HPDE6-E6E7 (cell line): ENCODE results near the gene CMTM7.

Experiments used
- DNase-seq: peaks from one replicate; pipeline ENCODE4 v3.0.0; 2011; ENCODE audit warnings: missing footprints; ENCODE audit errors: extremely low spot score

The CMTM7 gene, protein sequence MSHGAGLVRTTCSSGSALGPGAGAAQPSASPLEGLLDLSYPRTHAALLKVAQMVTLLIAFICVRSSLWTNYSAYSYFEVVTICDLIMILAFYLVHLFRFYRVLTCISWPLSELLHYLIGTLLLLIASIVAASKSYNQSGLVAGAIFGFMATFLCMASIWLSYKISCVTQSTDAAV

DNA sequence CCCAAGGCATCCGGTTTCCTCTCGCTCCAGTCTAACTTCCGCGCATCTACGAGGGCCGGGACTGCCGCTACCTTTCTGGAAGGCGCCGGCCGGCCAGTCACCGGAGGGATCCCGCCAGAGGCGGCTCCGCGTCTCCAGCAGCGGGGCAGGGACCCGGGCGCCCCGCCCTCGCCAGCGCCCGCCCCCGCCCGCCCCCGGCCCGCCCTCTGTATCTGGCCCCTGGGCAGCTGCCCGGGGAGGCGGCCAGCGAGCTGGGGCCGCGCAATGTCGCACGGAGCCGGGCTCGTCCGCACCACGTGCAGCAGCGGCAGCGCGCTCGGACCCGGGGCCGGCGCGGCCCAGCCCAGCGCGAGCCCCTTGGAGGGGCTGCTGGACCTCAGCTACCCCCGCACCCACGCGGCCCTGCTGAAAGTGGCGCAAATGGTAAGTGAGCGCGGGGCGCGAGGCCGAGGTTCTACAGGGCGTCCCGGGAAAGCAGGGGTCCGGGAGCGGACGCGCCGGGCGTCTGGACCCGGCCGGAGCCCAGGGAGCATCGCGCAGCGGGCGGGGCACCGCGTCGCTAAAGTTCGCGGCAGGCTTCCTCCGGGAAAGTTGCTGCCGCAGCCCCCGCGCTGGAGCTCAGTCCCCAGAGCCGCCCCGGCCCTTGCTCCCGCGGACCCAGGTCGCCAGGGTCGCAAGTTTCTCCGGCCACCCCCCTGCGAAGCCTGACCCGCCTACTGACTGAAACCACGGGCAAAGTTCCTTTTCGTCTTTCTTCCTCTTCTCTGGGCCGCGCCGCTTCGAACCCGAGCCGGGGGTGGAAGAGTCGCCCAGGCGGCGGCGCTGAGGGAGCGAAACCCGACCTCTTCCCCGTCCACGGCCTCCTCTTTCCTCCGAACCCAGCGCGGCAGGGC is at the start of gene CMTM7:
Gene CMTM7, plus strand, starts transcription at position 211 of the 893 bp plus-strand sequence. Its CDS starts 54 bp downstream, at position 265.
- DNase-seq, result no peak

DNA sequence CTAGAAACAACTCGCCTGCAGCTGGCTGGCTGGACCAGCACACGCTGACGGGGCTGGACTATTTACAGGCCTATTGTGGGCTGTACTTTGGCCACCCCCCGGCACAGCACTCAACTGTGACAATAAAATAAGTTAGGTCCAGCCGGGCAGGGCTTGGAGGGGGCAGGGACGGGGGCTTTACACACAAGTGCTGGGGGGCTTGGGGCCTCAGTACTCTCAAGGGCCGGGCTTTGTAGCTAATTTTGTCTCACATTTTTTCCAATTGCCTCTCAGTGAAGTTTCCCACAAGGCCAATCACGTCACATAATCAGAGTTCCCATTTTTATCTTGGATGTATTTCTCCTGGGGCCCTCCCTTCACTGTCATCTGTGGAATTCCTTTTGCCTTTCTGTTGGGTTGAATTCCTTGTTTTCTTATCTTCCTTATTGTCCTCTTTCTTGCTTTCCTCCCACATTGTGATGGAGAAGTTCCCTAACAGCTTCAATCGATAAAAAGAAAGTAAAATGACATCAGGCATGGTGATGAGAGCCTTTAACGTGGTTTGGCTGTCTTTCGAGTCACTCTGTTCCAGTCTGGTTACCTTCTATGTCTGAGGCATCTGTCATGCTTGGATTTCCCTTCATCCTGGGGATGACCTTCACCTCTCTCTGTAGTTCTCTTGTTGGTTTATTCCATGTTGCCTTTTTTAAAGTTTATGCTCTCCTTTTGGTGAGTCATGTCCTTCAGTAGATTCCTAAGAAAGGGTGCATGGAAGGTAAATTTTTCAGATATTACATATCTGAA is 44.1 kb upstream of the CMTM7 start:
- DNase-seq, result no peak

DNA sequence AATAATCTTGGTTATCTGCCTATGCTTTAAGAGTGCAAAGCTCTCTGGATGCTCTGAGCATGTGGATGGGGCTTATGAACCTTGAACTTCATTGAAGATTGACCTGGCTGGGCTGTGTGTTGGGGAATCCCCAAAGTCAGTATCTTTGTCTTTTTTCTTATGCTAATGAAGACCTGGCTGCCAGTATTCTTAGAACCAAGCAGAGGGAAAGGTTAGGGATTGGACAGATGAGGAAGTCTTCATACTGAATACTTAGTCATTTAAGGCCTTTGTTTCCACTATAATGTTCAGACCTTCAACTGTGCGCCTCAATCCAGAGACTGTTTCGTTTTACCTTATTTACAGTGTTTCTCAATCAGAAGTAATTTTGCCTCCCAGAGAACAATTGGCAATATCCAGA is 42.5 kb upstream of the CMTM7 start:
- no peak for DNase-seq

DNA sequence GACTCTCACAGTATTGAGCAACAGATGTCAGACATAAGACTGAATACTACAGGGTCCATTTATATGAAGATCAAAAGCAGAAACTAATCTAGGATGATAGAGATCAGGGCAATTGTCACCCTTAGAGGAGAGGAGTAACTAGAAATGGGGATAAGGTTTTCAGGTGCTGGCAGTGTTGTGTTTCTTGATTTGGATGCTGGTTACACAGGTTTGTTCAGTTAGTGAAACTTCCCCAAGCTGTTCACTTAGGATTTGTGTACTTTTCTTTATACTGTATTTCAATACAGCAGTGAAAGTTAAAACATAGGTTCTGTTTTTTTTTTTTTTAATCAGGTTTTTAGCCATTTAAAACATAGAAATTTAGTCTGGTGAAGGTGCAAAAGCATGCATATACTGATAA is 39.1 kb upstream of the CMTM7 start:
- DNase-seq, result no peak

DNA sequence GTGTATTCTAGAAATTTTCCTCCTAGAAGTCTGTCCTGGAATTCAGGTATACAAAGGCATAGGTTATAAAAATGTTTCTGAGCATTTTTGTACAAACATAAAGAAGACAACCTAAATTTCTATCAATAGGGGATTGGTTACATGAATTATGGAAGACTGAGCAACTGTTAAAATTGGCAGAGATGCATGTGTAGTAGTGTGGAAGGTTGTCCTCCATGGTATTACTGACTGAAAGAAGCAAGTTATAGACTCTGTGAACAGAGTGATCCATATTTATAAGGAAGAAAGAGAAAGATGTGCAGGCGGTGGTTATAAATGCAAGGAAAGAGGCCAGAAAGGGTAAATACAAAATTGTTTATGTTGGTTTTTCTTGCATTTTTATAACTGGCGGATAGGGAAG is 38.3 kb upstream of the CMTM7 start:
- DNase-seq, result no peak

DNA sequence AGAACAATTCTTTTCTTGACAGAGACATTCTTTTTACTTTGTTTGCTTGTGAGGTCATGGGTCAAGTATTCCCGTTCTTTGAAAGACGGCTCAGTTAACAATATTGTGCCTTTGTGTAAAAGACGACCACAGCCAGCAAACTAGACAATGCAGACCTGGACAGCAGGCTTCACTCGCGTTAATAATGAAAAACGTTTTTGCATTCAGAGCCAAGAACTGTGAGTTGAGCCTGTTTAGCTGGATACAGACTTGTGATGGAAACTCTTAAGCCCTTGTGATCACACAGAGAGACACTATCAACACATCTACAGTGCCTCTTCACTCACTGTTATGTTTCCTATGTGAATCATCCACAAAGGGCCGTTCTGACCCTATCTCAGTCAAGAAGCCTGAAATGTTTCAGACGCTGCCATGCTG is 37.3 kb upstream of the CMTM7 start:
- DNase-seq, result no peak

DNA sequence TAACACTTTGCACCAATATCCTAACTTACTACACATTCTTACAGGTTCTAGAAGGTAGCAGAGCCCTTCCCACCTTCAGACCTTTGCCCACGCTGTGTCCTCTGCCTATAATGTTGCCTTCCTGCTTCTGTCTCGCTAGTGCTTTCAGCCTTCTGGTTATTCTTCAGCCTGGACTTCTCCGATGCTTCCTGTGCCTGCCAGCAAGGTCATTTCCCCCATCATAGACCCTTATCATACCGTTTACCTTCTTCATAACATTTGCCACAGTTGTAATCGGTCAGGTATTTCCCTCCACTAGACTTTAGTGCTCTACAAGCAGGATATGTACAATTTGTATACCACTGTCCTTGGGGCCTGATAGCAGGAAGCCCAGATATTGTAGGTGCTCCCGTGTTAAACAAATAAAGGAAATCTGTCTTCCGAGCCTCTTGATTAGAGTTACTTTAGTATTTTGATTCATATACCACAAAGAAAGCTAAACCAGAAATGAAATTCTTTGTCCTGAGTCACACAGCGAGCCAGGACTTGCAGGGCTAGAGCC is 35.8 kb upstream of the CMTM7 start:
- DNase-seq, result no peak

DNA sequence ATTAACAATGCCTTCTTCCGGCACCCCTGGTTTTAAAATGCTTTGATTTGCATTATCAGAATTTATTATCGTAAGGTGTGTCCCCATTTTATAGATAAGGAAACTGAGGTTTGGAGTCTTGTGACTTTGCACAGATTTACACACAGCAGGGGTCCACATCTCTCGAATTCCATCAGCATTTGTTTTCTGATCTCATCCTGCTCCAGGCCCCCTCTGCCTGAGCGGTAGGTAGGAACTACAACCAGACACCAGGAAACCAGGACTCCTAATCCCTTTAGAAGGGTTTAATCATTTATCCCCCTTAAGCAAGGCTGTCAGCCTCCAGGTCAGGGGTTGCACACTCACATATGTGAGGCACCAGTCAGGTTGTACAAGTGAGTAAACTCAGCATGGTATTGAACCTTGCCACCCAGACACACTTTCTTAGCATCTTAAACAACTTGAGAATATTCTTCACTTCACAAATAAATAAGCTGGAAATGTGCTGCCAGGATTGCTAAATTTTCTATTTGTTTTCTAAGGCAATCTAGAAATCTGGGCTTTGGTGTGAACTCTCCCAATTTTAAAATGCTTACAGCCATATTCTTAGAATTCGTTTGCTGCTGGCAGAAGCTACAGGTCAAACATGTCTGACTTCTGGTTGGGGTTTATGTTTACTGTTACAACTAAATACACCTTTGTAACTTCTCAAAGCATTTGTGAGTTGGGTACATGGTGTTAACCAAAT is 31.7 kb upstream of the CMTM7 start:
- DNase-seq, result no peak

DNA sequence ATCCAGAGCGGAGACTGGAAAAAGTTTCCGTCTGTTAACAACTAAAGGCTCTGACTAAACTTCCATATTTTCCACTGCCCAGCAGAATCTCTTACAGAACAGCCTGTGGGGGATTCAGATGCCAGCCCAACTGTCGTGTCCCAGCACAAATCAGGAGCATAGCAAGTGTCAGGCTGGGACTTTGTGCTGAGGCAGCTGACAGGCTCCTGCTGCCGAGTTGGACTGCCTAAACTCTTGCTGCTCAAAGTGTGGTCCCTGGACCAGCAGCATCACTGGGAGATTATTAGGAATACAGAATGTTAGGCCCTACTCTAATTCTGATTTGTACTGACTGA is 31.2 kb upstream of the CMTM7 start:
- no peak for DNase-seq

DNA sequence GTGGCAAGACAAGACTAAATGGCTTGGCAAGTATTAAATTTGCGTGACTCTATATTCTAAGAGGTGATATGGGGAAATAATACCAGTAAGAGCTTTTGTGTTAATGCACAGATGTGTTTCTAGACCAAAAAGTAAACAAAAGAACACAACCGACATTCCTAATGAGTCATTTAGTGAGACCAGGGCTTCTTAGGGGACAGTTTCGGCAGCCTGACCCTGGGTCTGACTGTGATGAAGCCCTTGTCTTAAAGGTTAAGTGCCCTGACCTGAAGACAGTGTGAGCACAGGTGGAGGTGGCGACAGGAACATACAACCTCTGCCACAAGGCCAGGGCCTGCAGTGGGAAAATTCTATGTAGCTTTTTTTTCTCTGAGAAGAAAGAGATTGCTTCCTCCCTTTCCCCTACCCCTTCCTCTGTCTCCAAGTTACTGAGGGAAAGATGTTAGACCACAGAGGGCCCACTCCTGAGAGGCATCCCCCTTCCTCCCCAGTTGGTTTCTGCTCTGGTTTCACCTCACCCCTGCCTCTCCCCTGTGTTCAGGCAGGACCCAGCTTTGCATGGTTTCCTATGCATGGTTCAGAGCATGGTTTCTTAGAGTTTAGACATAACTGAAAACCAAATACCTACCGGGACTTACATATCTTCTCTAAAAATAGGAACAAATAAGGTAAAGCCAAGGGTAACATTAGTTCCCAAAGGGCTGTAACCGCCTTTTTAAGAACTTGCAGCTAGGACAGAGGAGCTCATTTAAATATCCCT is 24.8 kb upstream of the CMTM7 start:
- DNase-seq, result no peak

DNA sequence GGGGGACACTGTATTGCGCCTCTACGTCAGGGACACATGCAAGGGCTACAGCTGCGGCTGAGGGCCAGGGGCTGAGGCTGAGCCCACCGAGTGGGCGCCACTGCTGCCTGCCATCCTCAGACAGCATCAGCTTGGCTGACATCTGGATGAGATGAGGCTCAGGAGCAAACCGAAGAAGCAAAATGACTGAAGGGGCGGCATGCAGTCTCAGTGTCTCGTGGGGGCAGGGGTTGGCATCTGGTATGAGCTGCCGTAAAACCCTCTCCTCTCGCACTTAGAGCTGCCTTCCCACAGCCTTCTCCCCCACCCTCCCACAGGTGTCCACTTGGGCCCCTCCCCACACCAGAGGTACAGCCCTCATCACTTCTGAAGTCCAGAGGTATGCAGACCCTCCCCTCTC is 24.2 kb upstream of the CMTM7 start:
- DNase-seq, result no peak

DNA sequence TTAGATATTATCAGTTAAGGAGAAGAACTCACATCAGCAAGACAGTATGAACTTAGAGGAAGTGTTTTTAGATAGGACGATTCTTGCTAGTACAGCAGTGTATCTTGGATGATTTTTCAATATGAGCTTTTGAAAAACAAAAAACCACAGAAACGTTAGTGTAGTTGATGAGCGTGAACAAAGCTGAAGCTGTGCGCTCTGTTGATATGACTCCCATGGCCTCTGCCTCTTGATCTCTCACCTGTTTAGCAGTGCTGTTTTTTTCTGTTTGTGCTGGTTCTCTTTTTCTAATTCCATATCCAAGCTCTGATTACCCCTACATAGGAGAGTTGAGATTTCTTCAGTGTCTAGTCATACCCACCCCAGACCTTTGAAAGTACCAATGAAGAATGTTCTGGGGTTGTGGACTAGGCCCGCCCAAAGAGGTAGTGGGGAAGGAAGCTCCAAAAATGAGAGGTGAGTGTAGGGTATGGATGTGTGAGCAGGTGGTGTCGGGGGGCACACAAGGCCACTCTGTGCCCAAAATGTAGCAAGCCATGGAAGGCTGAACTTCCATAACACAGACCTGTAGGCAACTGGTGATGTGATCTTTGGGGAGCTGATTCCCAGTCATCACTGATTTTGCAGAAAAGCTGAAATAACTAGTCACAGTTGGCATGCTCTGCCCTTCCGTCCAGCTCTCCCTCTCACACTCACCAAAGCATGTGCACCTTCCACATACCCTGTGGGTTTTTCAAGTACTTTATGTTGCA is 20.0 kb upstream of the CMTM7 start:
- no peak for DNase-seq

DNA sequence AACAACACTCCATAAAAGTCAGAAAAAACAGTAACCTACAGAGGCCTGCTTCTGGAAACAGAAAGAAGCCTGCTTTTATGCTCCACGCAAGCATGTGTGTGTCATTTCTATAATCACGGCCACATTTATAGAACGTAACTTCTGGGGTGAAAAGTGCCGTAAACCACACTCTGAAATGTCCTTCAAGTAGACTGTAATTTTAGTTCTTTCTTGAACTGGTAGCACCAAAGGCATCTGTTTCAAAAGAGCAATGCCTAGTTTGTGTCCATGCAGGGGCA is 19.5 kb upstream of the CMTM7 start:
- DNase-seq, result no peak

DNA sequence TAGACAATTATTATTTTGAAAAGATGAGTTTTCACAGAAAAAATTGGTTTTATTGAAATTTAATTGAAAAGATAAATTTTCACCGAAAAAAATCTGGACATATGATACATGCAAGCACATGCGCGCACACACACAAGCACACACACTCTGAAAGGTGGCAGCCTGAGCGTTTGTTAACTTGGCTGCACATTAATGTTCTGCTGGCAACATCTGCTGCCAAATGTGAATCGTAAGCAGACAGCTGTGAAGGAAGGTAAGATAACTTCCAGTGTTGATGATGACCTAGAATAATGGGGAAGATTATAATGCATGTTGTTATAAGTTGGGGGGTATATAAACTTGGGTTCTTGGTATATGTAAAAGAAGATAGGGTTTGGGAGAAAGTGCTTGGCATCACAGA is 18.4 kb upstream of the CMTM7 start:
- no peak for DNase-seq

DNA sequence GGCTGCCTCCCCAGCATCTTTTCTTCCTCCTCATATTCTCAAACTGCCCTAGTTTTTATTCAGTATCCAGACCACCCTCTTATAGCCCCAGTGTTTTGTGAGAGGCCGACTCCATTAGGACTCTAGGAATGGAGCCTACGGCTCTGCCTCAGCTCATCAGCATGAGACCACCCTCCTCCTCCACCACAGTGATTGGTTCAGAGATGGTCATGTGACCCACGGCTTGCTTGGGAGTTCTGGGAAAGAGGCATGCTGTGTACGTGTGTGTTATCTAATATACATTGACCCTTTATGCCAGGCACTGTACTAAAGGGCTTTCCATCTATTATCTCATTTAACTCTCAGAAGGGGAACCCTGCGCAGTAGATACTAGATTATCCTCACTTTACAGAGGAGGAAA is 17.8 kb upstream of the CMTM7 start:
- no peak for DNase-seq

DNA sequence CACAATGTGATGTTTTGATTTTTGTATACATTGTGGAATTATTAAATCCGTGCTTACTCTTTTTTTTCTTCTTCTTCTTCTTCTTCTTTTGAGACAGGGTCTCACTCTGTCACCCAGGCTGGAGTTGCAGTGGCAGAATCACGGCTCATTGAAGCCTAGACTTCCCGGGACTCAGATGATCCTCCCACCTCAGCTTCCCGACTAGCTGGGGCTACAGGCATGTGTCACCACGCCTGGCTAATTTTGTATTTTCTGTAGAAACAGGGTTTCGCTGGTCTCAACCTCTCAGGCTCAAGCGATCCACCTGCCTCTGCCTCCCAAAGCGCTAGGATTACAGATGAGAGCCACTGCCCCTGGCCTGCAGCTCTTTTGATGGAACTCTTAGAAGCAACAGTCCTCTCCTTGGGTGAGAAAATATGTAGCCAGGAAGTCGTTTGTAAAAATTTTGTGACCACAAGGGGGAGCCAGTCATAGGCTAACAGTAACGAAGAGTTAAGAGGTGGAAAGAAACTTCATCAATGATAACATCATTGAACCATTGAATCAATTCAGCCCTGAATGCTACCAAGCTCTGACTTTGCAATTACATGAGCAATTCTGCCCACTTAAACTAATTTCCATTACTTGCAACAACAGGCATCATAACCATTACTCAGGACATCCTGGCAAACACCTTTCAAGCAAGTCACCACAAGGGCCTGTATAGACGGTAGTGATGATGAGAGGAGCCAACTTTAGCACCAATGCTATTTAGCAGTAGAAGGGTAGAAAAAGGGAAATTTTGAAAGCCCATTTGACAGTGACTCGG is 16.7 kb upstream of the CMTM7 start:
- DNase-seq, result no peak

DNA sequence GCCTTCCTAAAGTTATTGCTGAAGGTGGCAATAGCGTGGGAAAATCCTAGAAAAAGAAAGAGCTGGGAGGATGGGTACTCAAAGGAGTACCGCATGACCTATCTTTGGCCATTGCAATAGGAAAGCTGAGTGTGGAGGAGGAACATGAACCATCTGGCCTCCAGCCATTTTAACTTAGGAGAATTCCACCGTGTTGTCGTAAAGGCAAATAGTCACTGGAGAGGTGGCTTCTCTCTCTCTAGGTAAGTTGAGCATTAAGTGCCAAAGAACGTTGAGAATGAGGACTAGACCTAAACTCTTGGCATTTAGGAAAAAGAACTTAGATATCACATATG is 16.1 kb upstream of the CMTM7 start:
- no peak for DNase-seq

DNA sequence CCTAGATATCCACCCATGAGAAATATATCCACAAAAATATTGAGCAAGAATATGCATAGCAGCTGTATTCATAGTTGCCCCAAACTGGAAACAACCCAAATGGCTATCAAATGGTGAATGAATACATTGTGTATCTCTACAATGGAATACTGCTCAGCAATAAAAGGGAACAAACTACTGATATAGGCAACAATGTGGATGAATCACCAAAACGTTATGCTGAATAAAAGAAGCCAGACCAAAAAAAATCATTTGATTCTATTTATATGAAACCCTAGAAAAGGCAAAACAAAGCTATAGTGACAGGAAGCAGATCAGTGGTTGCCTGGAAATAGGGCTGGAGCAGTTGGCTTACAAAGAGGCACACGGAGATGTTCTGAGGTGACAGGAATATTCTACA is 15.5 kb upstream of the CMTM7 start:
- no peak for DNase-seq

DNA sequence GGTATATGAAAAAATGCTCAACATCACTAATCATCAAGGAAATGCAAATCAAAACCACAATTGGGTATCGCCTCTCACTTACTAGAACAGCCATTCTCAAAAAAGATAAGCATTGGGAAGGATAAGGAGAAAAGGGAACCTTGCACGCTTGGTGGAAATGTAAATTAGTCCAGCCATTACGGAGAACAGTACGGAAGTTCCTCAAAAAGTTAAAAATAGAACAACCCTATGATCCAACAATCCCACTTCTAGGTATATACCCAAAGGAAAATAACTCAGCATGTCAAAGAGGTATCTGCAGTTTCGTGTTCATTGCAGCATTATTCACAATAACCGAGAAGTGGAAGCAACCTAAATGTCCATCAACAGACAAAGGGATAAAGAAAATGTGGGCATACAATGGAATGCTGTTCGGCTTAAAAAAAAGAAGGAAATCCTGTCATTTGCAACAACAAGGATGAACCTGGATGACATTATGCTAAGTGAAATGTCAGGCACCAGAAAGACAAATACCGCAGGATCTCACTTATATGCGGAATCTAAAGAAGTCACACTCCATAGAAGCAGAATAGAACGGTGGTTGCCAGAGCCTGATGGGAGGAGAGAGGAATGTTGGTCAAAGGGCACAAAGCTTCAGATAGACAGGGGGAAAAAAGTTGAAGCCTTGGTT is 11.7 kb upstream of the CMTM7 start:
- no peak for DNase-seq
